Measurements from ENCODE around the gene IGSF11.

The IGSF11 gene

DNA sequence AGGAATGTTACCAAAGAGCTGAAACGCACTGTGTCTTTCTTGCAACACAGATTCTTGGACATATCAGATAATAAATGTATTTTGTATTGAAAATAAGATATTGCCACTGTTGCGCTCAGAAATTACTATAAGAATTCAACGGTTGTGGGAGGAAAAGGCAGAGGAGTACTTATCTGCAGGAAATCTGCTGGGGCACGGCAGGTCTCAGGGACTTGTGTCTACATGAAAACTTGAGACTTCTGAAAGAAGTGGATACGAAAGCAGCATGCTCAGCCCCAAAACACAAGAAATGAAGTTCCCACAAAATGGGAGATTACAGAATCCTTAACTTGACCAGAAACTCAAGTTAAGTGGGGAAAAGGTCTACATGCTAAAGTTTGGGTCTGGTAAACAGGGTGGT lies 86.5 kb downstream of the IGSF11 start:
- no peak for DNase-seq

GRCh38 chr3:118946449-118946848 lies 88.2 kb downstream of the IGSF11 start:
- no peak for DNase-seq

GRCh38 chr3:118945834-118946233 lies 88.8 kb downstream of the IGSF11 start:
- no peak for DNase-seq

DNA sequence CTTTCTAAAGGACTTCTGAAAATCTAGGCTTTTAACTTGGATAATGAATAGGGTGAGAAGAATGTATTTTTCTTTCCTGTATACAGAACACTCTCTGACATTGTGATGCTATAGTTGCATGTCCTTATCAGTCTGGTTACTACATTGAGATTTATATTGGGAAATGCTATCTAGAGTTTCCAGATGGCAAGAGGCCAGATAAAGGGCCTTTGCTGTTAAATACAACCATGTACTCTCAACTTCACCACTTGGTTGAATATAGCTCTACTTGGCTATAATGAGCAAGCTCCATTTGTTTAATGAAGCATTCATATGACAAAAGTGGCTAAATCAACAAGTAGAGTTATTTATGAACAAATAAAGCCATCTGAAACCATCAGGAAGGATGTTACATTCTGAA lies 91.0 kb downstream of the IGSF11 start:
- DNase-seq: no peak

DNA sequence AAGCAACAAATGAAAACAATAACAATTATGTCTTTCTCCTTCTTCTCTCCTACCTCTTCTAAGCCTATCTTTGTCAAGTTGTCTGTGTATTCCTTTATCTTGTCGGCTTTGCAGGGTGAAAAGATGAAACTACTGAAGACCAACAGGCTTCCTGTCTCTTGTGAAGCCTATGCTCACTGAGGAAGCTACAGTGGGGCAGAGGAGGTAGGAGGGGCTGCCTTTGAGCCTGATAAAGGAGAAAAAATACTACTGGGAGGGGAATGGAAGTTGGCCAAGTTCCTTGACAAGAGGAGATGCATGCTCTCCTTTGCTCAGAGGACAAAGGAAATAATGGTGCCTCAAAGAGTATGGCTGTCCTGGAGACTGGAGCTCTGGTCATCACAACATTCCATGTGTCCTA lies 92.0 kb downstream of the IGSF11 start:
- DNase-seq: no peak

GRCh38 chr3:118942195-118942594 lies 92.5 kb downstream of the IGSF11 start:
- no peak for DNase-seq

- DNase-seq: peak; percentile 50
These were observed 93.4 kb downstream of the IGSF11 start for GRCh38 chr3:118941236-118941635.

DNA sequence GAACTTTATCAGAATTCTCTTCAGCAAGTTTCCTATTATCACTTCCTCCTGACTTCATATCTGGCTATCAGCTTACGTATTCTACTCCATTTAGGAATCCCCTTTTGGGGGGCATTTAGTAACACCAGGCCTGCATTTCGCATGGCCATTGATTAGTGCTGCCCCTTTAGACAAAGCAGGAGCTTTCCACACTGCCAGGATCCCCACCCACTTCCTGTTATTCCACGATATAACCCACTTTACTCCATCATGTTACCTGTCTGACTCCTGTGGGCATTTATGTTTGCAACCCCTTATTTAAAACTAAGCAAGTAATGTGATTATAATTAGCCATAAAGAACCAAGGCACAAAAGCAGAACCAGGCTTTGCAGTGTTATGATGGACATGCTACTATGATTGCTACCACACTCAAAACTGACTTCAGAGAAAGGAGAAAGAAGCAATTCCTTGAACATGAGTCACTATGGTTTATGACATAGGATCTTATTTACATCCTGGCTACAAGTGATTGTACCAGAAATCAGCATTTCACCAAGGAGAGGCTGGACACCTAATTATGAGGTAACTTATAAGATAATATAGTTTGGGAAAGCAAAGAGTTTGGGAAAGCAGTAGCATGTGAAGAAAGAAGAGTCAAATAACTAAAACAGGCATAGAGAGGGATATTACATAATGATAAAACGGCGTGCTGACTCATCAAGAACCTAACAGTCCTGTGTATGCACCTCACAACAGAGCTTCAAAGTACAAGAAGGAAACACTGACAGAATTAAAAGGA lies 96.3 kb downstream of the IGSF11 start:
- peak; percentile 30 for DNase-seq

- DNase-seq: no peak
These were observed 97.8 kb downstream of the IGSF11 start for GRCh38 chr3:118936811-118937210.

DNA sequence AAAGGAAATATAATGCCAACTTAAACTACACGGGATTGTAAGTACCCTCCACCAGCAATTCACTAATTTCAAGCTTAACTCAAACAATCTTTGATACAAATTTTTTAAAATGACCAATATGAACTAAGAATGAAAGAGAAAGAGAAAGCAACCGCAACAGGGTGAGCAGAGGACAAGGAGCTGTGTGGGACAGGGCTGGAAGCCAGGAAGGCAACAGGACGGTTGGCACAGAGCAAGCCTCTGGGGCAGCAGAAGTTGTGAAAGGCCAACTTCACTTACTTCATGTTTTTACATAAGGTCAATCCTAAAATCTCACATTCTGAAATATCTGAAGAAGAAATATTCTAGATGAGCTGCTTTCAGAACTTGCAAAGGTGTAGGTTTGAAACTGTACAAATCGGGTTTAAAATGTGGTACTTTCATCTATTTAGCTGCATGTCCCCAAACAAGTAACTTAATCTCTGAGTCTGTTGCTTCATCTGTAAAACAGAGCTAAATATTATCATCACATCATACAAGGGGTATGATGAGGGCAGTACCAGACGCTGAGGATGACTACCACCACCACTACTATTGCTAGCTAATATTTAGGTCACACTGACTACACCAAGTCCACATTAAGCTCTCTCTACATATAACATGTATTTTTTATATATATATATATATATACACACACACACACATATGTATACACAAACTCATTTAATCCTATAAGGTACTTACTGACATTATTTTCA lies 101.7 kb downstream of the IGSF11 start:
- DNase-seq: no peak

DNA sequence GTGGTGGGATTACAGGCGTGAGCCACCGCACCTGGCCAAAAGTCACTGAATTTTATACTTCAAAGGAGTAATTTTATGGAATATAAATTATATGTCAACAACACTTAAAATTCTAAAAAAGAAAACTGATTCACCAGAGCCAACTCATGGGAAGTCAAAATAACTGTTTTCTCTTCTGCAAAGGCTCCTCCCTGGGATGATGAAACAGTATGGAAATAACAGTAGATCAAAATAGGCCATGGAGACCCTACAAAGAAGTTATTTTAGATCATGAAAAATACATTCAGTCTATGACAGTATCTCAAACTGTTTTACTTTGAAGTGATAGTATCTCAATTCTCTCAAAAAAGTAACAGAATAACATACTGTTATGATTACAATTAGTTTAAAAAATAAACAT lies 102.7 kb downstream of the IGSF11 start:
- no peak for DNase-seq

DNA sequence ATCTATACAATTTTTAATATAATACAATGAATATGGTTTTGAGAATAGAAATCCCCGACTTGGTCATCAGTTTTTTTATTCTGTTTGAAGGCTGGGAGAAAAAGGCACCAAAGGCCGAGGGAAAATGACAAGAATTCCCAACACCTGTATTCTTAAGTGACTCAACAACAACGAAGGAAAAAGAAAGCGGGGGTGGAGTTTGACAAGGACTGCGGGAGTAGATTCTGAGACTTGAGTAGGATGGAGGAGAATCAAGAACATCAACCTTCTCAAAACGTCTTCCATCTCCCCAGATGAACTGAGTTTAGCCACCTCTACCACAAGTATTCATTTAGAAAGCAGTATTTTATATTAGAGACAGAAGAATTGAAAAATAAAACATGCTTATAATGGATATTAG lies 107.2 kb downstream of the IGSF11 start:
- DNase-seq: no peak

GRCh38 chr3:118912188-118912587 lies 122.5 kb downstream of the IGSF11 start:
- no peak for DNase-seq

- no peak for DNase-seq
These were observed 124.3 kb downstream of the IGSF11 start for GRCh38 chr3:118910332-118910731.

GRCh38 chr3:118909763-118910162 lies 124.9 kb downstream of the IGSF11 start:
- DNase-seq: no peak

DNA sequence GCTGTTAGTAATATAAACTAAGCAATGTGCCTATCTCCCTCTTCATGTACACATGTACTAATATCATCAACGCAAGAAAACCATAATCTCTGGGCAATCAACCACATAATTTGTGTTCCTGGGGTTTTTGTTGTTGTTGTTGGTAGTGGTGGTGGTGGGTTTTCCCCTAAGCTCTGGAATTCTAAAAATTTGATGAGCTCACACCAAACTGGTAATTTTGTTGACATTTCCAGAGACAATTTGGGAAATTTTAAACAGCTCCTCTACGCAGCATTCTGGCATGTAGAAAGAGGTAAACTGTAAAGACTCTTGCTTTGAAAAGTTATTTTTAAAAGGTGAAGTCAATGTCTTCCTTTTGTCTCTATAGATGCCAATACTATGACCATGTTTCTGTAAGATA lies 126.7 kb downstream of the IGSF11 start:
- no peak for DNase-seq

GRCh38 chr3:118900737-118901525 lies 133.7 kb downstream of the IGSF11 start:
- peak; percentile 23 for DNase-seq

DNA sequence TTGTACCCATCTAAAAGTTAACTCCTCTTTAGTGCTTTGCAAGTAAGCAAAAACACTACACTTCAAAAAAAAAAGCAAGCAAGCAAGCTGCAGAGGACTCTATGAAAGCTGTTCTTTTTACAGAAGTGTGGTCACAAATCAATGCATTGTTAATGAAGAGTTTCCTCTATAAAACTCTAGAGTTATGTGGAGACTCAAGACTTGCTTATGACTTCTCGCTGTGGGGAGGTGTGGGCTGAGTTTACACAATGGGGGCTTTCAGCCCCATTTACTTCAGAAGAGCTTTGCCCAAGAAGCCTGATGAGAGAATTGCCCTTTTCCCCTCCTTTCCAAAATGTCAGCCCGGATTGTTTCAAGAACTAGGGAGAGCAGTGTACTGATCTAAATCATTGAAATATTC lies 144.4 kb downstream of the IGSF11 start:
- no peak for DNase-seq

- DNase-seq: no peak
These were observed 145.0 kb downstream of the IGSF11 start for GRCh38 chr3:118889691-118890090.

DNA sequence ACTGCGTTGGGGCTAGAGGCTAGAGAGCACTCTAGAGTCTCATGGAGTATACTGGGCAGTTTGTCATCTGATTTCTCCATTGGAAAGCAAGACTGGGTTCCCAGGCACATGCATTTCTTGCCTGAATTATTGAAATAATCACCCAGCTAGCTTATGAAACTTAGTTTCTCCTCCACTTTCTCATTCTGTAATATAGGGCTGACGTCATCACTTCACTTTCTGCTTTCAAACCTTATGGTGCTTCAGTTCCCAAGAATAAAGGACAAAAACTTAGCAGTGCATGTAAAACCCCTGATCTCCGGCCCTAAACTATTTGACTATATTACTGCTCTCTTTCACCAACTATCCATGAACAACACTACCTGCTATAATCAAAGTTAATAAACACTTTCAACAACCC lies 147.9 kb downstream of the IGSF11 start:
- no peak for DNase-seq

- peak; percentile 71 for DNase-seq
These were observed 149.9 kb downstream of the IGSF11 start for GRCh38 chr3:118884748-118885206.

GRCh38 chr3:118882353-118882947 lies 152.2 kb downstream of the IGSF11 start:
- peak; percentile 66 for DNase-seq

DNA sequence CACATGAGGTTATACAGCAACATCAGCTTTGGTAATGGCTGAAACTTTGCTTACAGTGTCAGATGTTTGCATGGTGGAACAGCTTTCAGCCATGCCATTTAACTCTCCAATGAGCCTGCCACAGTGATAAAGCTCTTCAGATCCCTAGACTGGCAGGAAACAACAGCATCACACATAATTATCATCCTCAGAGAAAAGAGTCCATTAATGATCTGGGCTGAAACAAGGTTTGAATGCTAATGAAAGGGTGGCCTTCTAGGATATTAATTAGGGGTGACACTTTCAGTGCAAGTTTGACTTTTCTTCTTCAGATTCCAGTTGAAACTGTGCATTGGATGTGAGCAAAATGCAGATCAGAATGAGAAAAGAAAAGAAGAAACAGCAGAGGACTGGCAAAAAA lies 166.6 kb downstream of the IGSF11 start:
- no peak for DNase-seq

All from activated CD4-positive, alpha-beta T cell treated with anti-CD3 and anti-CD28 coated beads, Interleukin-2, amount 50 U/mL, for 16 hours (primary cell).